Type B pancreatic cell (in vitro differentiated cells): ENCODE data around the gene NUP58. TPM values are rescaled to one million over a fixed set of nuclear protein-coding genes. Genes with fewer than 3 reads are reported as not detected.

Source experiments
- DNase-seq: peaks from one replicate; pipeline ENCODE4 v3.0.0; 2021; ENCODE audit warnings: mixed read lengths; ENCODE audit not compliant: unreplicated experiment; ENCODE audit errors: extremely low spot score
- H3K27ac Mint-ChIP-seq: 2 replicates; pipeline ENCODE4 v1.8.0; 2021; ENCODE audit warnings: mild to moderate bottlenecking, mixed read lengths
- H3K27me3 Mint-ChIP-seq: 2 replicates; pipeline ENCODE4 v1.8.0; 2021; ENCODE audit warnings: mixed read lengths
- H3K36me3 Mint-ChIP-seq: 2 replicates; pipeline ENCODE4 v1.8.0; 2021; ENCODE audit warnings: mixed read lengths
- H3K4me1 Mint-ChIP-seq: one replicate; pipeline ENCODE4 v1.8.0; 2021; ENCODE audit warnings: mixed read lengths; ENCODE audit not compliant: unreplicated experiment
- H3K4me3 Mint-ChIP-seq: 2 replicates; pipeline ENCODE4 v1.8.0; 2021; ENCODE audit warnings: mild to moderate bottlenecking, mixed read lengths
- H3K9me3 Mint-ChIP-seq: 2 replicates; pipeline ENCODE4 v1.8.0; 2021; ENCODE audit warnings: mixed read lengths
- total RNA-seq: library from RNA; stranded (reverse); gene quantifications from 2 replicates; pipeline ENCODE4 v1.2.1, GENCODE V29; 2021; ENCODE audit warnings: low replicate concordance
- TF ChIP-seq, protein P1 (sequence below): fragments of 200-600 bp; sonication (generic); conservative IDR thresholded peaks from 2 replicates; pipeline ENCODE4 v1.5.0; 2021; ENCODE audit warnings: antibody characterized with exemption, mild to moderate bottlenecking

The NUP58 gene
- total RNA-seq, 1 donor from 2014 or later, result 56.2 TPM

DNA sequence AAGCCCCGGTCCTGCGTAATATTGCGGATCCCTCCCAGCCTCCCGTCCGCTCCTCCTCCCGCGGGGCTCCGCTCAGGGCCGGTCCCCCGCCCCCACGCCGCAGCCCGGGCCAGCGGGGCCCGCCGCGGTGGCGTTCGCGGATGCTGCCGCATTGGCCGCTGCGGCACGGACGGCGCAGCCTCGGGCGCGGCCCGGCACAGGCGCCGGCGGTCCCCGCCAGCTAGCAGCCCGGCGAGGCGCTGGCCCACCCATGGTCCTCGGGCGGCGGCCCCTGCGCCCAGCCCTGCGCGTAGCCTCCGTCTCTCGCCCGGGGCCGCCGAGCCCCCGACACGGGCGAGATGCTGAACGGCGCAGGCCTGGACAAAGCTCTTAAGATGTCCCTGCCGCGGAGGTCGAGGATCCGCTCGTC, 70.5 kb downstream of the NUP58 start, which contains the start of gene ATP8A2:
TSS of gene ATP8A2 (plus strand) at position 100 of the 409 bp plus-strand sequence. CDS start at position 339, 239 bp downstream.
- no peak for DNase-seq
- H3K27me3 Mint-ChIP-seq, result peaks cover 81% of the 10 kb centered on the region
- TF ChIP-seq, protein P1, sequence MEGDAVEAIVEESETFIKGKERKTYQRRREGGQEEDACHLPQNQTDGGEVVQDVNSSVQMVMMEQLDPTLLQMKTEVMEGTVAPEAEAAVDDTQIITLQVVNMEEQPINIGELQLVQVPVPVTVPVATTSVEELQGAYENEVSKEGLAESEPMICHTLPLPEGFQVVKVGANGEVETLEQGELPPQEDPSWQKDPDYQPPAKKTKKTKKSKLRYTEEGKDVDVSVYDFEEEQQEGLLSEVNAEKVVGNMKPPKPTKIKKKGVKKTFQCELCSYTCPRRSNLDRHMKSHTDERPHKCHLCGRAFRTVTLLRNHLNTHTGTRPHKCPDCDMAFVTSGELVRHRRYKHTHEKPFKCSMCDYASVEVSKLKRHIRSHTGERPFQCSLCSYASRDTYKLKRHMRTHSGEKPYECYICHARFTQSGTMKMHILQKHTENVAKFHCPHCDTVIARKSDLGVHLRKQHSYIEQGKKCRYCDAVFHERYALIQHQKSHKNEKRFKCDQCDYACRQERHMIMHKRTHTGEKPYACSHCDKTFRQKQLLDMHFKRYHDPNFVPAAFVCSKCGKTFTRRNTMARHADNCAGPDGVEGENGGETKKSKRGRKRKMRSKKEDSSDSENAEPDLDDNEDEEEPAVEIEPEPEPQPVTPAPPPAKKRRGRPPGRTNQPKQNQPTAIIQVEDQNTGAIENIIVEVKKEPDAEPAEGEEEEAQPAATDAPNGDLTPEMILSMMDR, result no peak
- no peaks in the 10 kb centered on the region for H3K36me3 Mint-ChIP-seq
- peak within 1 kb of the TSS; percentile 82 for H3K27ac Mint-ChIP-seq
- no peaks in the 10 kb centered on the region for H3K9me3 Mint-ChIP-seq
- H3K4me3 Mint-ChIP-seq, result peak within 1 kb of the TSS; percentile 92
- peaks cover 8% of the 10 kb centered on the region for H3K4me1 Mint-ChIP-seq

DNA sequence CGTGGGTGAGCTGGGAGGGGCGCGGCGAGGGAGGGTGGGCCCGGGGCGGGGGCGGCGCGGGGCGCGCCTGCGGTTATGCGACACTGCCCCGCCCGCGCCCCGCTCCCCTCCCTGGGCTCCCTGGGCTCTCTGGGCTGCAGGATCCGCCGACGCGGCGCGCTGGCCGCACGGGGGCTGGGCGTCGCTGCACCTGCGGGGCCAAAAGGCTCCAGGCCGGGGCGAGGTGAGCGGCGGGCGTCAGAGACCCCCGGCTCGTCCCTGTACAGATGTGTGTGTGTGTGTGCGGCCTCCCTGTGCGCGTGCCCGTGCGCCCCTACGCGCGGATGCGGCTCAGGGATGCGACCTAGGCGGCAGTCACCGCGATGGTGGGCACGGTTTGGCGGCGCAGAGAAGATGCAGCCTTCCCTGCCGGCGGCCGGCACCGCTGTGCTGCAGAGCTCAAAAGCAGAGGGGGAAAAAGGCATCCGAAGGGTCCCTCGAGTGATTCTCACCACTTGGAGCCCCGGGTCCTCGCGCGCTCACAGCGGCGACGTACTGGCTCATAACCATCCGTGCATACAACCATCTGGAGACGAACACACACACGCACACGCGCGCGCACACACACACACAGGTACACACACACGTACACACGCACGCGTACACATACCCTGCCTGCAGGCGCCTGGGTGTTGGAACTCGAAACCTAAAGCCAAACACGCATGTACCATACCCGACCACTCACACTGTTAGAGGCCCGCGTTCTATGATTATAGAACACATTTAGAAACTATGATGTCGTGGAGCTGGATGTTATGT, 71.1 kb downstream of the NUP58 start:
- Mint-ChIP-seq H3K9me3 (no peaks in the 10 kb centered on the region), H3K27ac (peak overlapping the region; percentile 17), H3K27me3 (peaks cover 75% of the 10 kb centered on the region), H3K4me1 (peaks cover 8% of the 10 kb centered on the region), H3K4me3 (peak overlapping the region; percentile 75), H3K36me3 (no peaks in the 10 kb centered on the region)
- TF ChIP-seq, protein P1, result no peak
- no peak for DNase-seq

DNA sequence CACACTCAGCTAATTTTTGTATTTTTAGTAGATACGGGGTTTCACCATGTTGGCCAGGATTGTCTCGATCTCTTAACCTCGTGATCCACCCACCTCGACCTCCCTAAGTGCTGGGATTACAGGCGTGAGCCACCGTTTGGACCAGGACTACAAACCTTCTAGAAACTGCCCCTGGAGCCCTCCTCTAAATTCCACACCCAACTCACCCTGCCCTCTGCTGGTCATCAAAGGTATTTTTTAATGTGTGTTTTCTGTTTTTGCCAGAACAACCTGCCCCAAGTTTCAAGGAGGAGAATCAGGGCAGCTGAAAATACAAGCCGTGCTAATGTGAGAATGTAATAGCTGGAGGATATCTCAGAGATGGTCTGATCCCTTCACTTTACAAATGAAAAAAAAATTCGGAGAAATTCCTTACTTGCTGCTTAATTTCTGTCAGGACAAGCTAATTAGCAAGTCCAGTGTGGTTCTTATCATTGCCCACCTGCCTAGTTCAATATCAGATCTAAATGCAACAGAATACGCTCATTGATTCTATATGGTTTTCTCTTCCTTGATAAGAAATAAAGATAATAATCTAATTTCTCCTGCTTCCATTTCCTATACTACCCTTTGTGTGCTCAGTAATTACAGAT, 74.4 kb downstream of the NUP58 start:
- H3K27ac Mint-ChIP-seq, result no peak overlapping the region
- no peak for DNase-seq
- H3K4me1 Mint-ChIP-seq, result peaks cover 8% of the 10 kb centered on the region
- TF ChIP-seq, protein P1, result peak; percentile 80
- H3K36me3 Mint-ChIP-seq, result no peaks in the 10 kb centered on the region
- peak overlapping the region; percentile 37 for H3K4me3 Mint-ChIP-seq
- no peaks in the 10 kb centered on the region for H3K9me3 Mint-ChIP-seq
- H3K27me3 Mint-ChIP-seq, result peaks cover 48% of the 10 kb centered on the region

GRCh38 chr13:25377244-25377962, 76.0 kb downstream of the NUP58 start:
- Mint-ChIP-seq H3K27me3 (peaks cover 43% of the 10 kb centered on the region), H3K4me3 (no peak overlapping the region), H3K4me1 (peaks cover 8% of the 10 kb centered on the region), H3K9me3 (no peaks in the 10 kb centered on the region), H3K27ac (no peak overlapping the region), H3K36me3 (no peaks in the 10 kb centered on the region)
- no peak for DNase-seq
- TF ChIP-seq, protein P1, result no peak

GRCh38 chr13:25378528-25378927, 77.1 kb downstream of the NUP58 start:
- no peak overlapping the region for H3K27ac Mint-ChIP-seq
- peaks cover 32% of the 10 kb centered on the region for H3K27me3 Mint-ChIP-seq
- H3K4me3 Mint-ChIP-seq, result no peak overlapping the region
- no peaks in the 10 kb centered on the region for H3K36me3 Mint-ChIP-seq
- TF ChIP-seq, protein P1, result no peak
- DNase-seq, result no peak
- H3K4me1 Mint-ChIP-seq, result peaks cover 8% of the 10 kb centered on the region
- no peaks in the 10 kb centered on the region for H3K9me3 Mint-ChIP-seq
